HepG2 (cell line): ENCODE results near the gene FRAS1. TPM values are rescaled to one million over a fixed set of nuclear protein-coding genes. Genes with fewer than 3 reads are reported as not detected.

Experiments used
- ATAC-seq: fragments of 200-7000 bp; cut with Tn5 transposase; 3 replicates; pipeline ENCODE4 v1.9.1; 2020; ENCODE audit warnings: mild to moderate bottlenecking, moderate library complexity
- BruUV-seq: library from RNA; stranded (reverse); fragments of 400-500 nt; replicated peaks from 2 replicates; lab custom pipeline; 2021; lab: Mats Ljungman, UMichigan
- CTCF ChIA-PET: fragments of 300-600 bp; formaldehyde crosslinking; extraction: SDS; loops from one replicate; lab custom pipeline; 2021; ENCODE audit warnings: low total read pairs, inconsistent platforms, low intra/inter-chr PET ratio; lab: Yijun Ruan, JAX
- POLR2A ChIA-PET: fragments of 350-600 bp; sonication (Branson Sonifier 250); formaldehyde crosslinking; loops from one replicate; lab custom pipeline; 2020; ENCODE audit warnings: antibody characterized with exemption, inconsistent platforms; lab: Yijun Ruan, JAX
- DNase-seq: peaks from one replicate; pipeline ENCODE4 v3.0.0-alpha.2; 2015; ENCODE audit warnings: low spot score
- FAIRE-seq: peaks from 3 replicates; lab custom pipeline; 2011; peaks lifted over from hg19 to GRCh38; lab: Jason Lieb, UNC
- H2AFZ ChIP-seq: one replicate; pipeline ENCODE4 v1.6.1; 2011; ENCODE audit warnings: low read length, inconsistent platforms
- H3K27ac ChIP-seq: fragments of 300-600 bp; 3 replicates; pipeline ENCODE4 v1.8.0; 2011; ENCODE audit warnings: mixed run types, mild to moderate bottlenecking, mixed read lengths, low read length, inconsistent platforms; ENCODE audit not compliant: insufficient read depth; ENCODE audit errors: extremely low read length
- H3K27me3 ChIP-seq, 2 experiments: fragments of 200-600 bp in 1 of 2; 2 replicates in 1 of 2; 3 replicates in 1 of 2; pipeline versions ENCODE4 v1.6.0 to v1.8.0; 2011; ENCODE audit warnings: low read length in 2 of 2, mild to moderate bottlenecking in 2 of 2, moderate library complexity in 2 of 2, inconsistent platforms in 1 of 2; ENCODE audit not compliant: insufficient read depth in 2 of 2, control insufficient read depth in 1 of 2
- H3K36me3 ChIP-seq, 2 experiments: fragments of 200-600 bp in 1 of 2; replicated peaks in 1 of 2; 2 replicates in 1 of 2; 3 replicates in 1 of 2; pipeline versions ENCODE4 v1.5.1 to v1.8.0; 2011; ENCODE audit warnings: low read length in 2 of 2, inconsistent platforms in 1 of 2; ENCODE audit not compliant: insufficient read depth in 2 of 2, control insufficient read depth in 1 of 2
- H3K4me1 ChIP-seq: 2 replicates; pipeline ENCODE4 v1.5.1; 2012; ENCODE audit warnings: low read length, inconsistent platforms; ENCODE audit not compliant: insufficient read depth
- H3K4me2 ChIP-seq: 2 replicates; pipeline ENCODE4 v1.6.0; 2011; ENCODE audit warnings: low read depth, low read length, inconsistent platforms
- H3K4me3 ChIP-seq, 3 experiments: fragments of 200-600 bp in 1 of 3; sonication (generic), shearing (Covaris generic) in 1 of 3; replicated peaks in 1 of 3; 2 replicates each; pipeline ENCODE4 v1.5.1; 2011 to 2016; ENCODE audit warnings: low read length in 3 of 3, inconsistent platforms in 2 of 3, low read depth in 2 of 3, mild to moderate bottlenecking in 2 of 3, control low read depth in 1 of 3, mixed read lengths in 1 of 3; ENCODE audit not compliant: insufficient read depth in 1 of 3
- H3K79me2 ChIP-seq: one replicate; pipeline ENCODE4 v1.6.1; 2011; ENCODE audit warnings: low read length, inconsistent platforms; ENCODE audit not compliant: insufficient read depth
- H3K9ac ChIP-seq: 2 replicates; pipeline ENCODE4 v1.6.0; 2011; ENCODE audit warnings: mild to moderate bottlenecking, low read depth, low read length, inconsistent platforms; ENCODE audit not compliant: insufficient read depth
- H3K9me3 ChIP-seq: 2 replicates; pipeline ENCODE4 v1.5.1; 2012; ENCODE audit warnings: mild to moderate bottlenecking, low read length
- H4K20me1 ChIP-seq: 2 replicates; pipeline ENCODE4 v1.6.0; 2011; ENCODE audit warnings: inconsistent platforms, mild to moderate bottlenecking, low read length, moderate library complexity; ENCODE audit not compliant: insufficient read depth
- CHD2 ChIP-seq: IDR thresholded peaks from 2 replicates; pipeline ENCODE4 v1.6.1; 2011; ENCODE audit warnings: low read depth, low read length, improper control_type of control experiment
- HDAC2 ChIP-seq: sonication (generic); formaldehyde crosslinking; IDR thresholded peaks from 2 replicates; pipeline ENCODE4 v1.4.0; 2020; ENCODE audit warnings: missing genetic modification reagents
- HOXA3 ChIP-seq: sonication (generic); formaldehyde crosslinking; IDR thresholded peaks from 2 replicates; pipeline ENCODE4 v1.5.0; 2020; ENCODE audit warnings: missing genetic modification reagents
- KDM2A ChIP-seq: sonication (generic); formaldehyde crosslinking; IDR thresholded peaks from 2 replicates; pipeline ENCODE4 v1.4.0; 2020; ENCODE audit warnings: low read depth, missing genetic modification reagents, borderline replicate concordance
- KLF16 ChIP-seq, 2 experiments: sonication (generic) in 1 of 2; formaldehyde crosslinking in 1 of 2; IDR thresholded peaks; 2 replicates each; pipeline versions ENCODE4 v1.6.1 to v1.8.0; 2016 to 2023; ENCODE audit warnings: missing genetic modification reagents in 2 of 2, missing compliant biosample characterization in 1 of 2
- KMT2A ChIP-seq: sonication (generic); formaldehyde crosslinking; IDR thresholded peaks from 2 replicates; pipeline ENCODE4 v1.4.0; 2020; ENCODE audit warnings: missing genetic modification reagents
- MIER2 ChIP-seq: IDR thresholded peaks from 2 replicates; pipeline ENCODE4 v1.6.1; 2016; ENCODE audit warnings: missing biosample characterization, missing genetic modification reagents
- NFE2L1 ChIP-seq: sonication (generic); formaldehyde crosslinking; IDR thresholded peaks from 2 replicates; pipeline ENCODE4 v1.4.0; 2020; ENCODE audit warnings: missing genetic modification reagents, mild to moderate bottlenecking, borderline replicate concordance
- NFKB2 ChIP-seq: sonication (generic); formaldehyde crosslinking; IDR thresholded peaks from 2 replicates; pipeline ENCODE4 v1.4.0; 2020; ENCODE audit warnings: missing genetic modification reagents, borderline replicate concordance
- PHF21A ChIP-seq: sonication (generic); formaldehyde crosslinking; IDR thresholded peaks from 2 replicates; pipeline ENCODE4 v1.5.0; 2020; ENCODE audit warnings: mild to moderate bottlenecking, missing genetic modification reagents
- RBAK ChIP-seq: sonication (generic); formaldehyde crosslinking; IDR thresholded peaks from 2 replicates; pipeline ENCODE4 v1.5.1; 2020; ENCODE audit warnings: mild to moderate bottlenecking, missing genetic modification reagents
- REXO4 ChIP-seq: sonication (generic); formaldehyde crosslinking; IDR thresholded peaks from 2 replicates; pipeline ENCODE4 v1.8.0; 2022; ENCODE audit warnings: missing genetic modification reagents, mild to moderate bottlenecking, borderline replicate concordance
- RXRB ChIP-seq: IDR thresholded peaks from 2 replicates; pipeline ENCODE4 v1.6.1; 2016; ENCODE audit warnings: borderline replicate concordance, missing genetic modification reagents, missing compliant biosample characterization
- ZBED4 ChIP-seq: sonication (generic); formaldehyde crosslinking; IDR thresholded peaks from 2 replicates; pipeline ENCODE4 v1.4.0; 2020; ENCODE audit warnings: missing genetic modification reagents, borderline replicate concordance
- ZMAT3 ChIP-seq: sonication (generic); formaldehyde crosslinking; conservative IDR thresholded peaks from 2 replicates; pipeline ENCODE4 v1.7.0; 2021; ENCODE audit warnings: missing genetic modification reagents
- ZNF720 ChIP-seq: sonication (generic); formaldehyde crosslinking; IDR thresholded peaks from 2 replicates; pipeline ENCODE4 v1.4.0; 2020; ENCODE audit warnings: missing genetic modification reagents
- ZNF749 ChIP-seq: sonication (generic); formaldehyde crosslinking; IDR thresholded peaks from 2 replicates; pipeline ENCODE4 v1.8.0; 2022; ENCODE audit warnings: mild to moderate bottlenecking, missing genetic modification reagents, moderate library complexity, borderline replicate concordance
- ZNF788 ChIP-seq: sonication (generic); formaldehyde crosslinking; IDR thresholded peaks from 2 replicates; pipeline ENCODE4 v1.5.0; 2020; ENCODE audit warnings: mild to moderate bottlenecking, missing genetic modification reagents, borderline replicate concordance
- WGBS: methylation state at CpG from one replicate; pipeline ENCODE4 v1.1.6; 2017; ENCODE audit warnings: low lambda C conversion rate; 5-methylcytosine and 5-hydroxymethylcytosine counted together
- in situ Hi-C: cut with HindIII; loops from 2 replicates; pipeline ENCODE4 v1.10.0; 2017; ENCODE audit warnings: low pct_unique_long_range_greater_than_20kb; ENCODE audit not compliant: extremely low pct_ligation_motif_present
- intact Hi-C: fragments of 100-400 bp; cut with micrococcal nuclease; formaldehyde crosslinking; loops from one replicate; pipeline ENCODE4 v1.10.0; 2022; ENCODE audit not compliant: unreplicated experiment
- polyA plus RNA-seq, 8 experiments: library from polyadenylated mRNA; depleted of rRNA in 3 of 8; stranded (reverse) in 7 of 8; unstranded in 1 of 8; fragments of >200 nt; fragmentation: Illumina TruSeq in 4 of 8; extraction: Trizol in 4 of 8; gene quantifications; 2 replicates each; pipeline versions ENCODE4 v1.2.1 to v1.2.3, GENCODE V29; 2011 to 2016; ENCODE audit warnings: low read depth in 4 of 8, missing spikeins in 1 of 8, mixed read lengths in 1 of 8; ENCODE audit not compliant: insufficient read depth in 1 of 8
- total RNA-seq, 5 experiments: library from RNA; depleted of rRNA; stranded (reverse); fragments of >200 nt; fragmentation: Illumina TruSeq; extraction: Trizol; gene quantifications; 2 replicates each; pipeline ENCODE4 v1.2.3, GENCODE V29; 2016; ENCODE audit warnings: low read depth in 1 of 5

FRAS1 gene
- total and polyA plus RNA-seq, 2 of the 13 experiments (the other 11 are each of a cell fraction or from before 2014, with no cell fraction given): 22.5 to 31.6 TPM

- FAIRE-seq: no peak
- no peak overlapping the region for H3K27ac ChIP-seq
These were observed 462.8 kb downstream of the FRAS1 start for GRCh38 chr4:78519962-78520361.

More at GRCh38 chr4:78519962-78520361, 462.8 kb downstream of the FRAS1 start:
- no peak for TF ChIP-seq ZNF749
- TF ChIP-seq RBAK (CRISPR knock-in tag): no peak
- no peak for TF ChIP-seq NFKB2
- TF ChIP-seq MIER2 (CRISPR knock-in tag): no peak
- no peak for TF ChIP-seq ZBED4 (CRISPR knock-in tag)
- TF ChIP-seq ZNF788 (CRISPR knock-in tag): no peak
- TF ChIP-seq HOXA3: no peak
- no peak for TF ChIP-seq KMT2A (CRISPR knock-in tag)
- no peak for TF ChIP-seq HDAC2 (CRISPR knock-in tag)
- no peak for TF ChIP-seq KDM2A (CRISPR knock-in tag)
- TF ChIP-seq KLF16 (CRISPR knock-in tag; IDR thresholded peaks at IDR 0.05): no peak
- TF ChIP-seq ZNF720 (CRISPR knock-in tag): no peak
- TF ChIP-seq ZMAT3 (CRISPR knock-in tag): no peak
- no peak for TF ChIP-seq REXO4 (CRISPR knock-in tag)
- no peak for TF ChIP-seq RXRB (CRISPR knock-in tag)
- TF ChIP-seq CHD2: no peak
- no peak for TF ChIP-seq PHF21A (CRISPR knock-in tag)
- no peak for TF ChIP-seq NFE2L1 (CRISPR knock-in tag)
- in situ Hi-C loops (loop anchor here (10.0 kb wide), 1 partner anchor 565 kb away; no protein-coding TSS in a partner anchor), intact Hi-C loops (no loop called here)
- Histone ChIP-seq H3K4me1 (no peaks in the 10 kb centered on the region), H2AFZ (no peak overlapping the region), H3K36me3 (peaks cover 19 to 63% of the 10 kb centered on the region in 2 experiments), H4K20me1 (no peaks in the 10 kb centered on the region), H3K4me2 (no peak overlapping the region), H3K4me3 (no peak overlapping the region), H3K9me3 (no peaks in the 10 kb centered on the region), H3K79me2 (no peaks in the 10 kb centered on the region), H3K9ac (no peak overlapping the region), H3K27me3 (no peaks in the 10 kb centered on the region)
- ChIA-PET POLR2A (no interaction called here), CTCF (no interaction called here)
- DNase-seq (no peak), ATAC-seq (no peak)
- no TSS peak for BruUV-seq
- WGBS: 88% methylated on average over 3 of the region's 3 CpGs
